Epithelial cell of proximal tubule (primary cell): ENCODE measurements around the gene XRCC6. TPM values are rescaled to one million over a fixed set of nuclear protein-coding genes. Genes with fewer than 3 reads are reported as not detected.
"Not testable (repeated sequence)": the region's sequence is repeated elsewhere in the genome, so short reads cannot be mapped to it uniquely, and the experiment has no call there.

Experiments
- DNase-seq: peaks from one replicate; pipeline ENCODE4 v3.0.0-alpha.2; 2011; ENCODE audit warnings: low read depth
- H3K4me3 ChIP-seq: 2 replicates; pipeline ENCODE4 v1.5.1; 2011; ENCODE audit warnings: low read depth, mild to moderate bottlenecking, low read length
- total RNA-seq: library from RNA; depleted of rRNA; stranded (reverse); fragments of >200 nt; gene quantifications from 2 replicates; pipeline ENCODE4 v1.2.3, GENCODE V29; 2015
- TF ChIP-seq, protein P1 (sequence below): conservative IDR thresholded peaks from 2 replicates; pipeline ENCODE4 v1.5.1; 2012; ENCODE audit warnings: low read depth, mild to moderate bottlenecking, low read length

XRCC6 gene
- total RNA-seq: 368 and 606 TPM in 2 replicates

DNA sequence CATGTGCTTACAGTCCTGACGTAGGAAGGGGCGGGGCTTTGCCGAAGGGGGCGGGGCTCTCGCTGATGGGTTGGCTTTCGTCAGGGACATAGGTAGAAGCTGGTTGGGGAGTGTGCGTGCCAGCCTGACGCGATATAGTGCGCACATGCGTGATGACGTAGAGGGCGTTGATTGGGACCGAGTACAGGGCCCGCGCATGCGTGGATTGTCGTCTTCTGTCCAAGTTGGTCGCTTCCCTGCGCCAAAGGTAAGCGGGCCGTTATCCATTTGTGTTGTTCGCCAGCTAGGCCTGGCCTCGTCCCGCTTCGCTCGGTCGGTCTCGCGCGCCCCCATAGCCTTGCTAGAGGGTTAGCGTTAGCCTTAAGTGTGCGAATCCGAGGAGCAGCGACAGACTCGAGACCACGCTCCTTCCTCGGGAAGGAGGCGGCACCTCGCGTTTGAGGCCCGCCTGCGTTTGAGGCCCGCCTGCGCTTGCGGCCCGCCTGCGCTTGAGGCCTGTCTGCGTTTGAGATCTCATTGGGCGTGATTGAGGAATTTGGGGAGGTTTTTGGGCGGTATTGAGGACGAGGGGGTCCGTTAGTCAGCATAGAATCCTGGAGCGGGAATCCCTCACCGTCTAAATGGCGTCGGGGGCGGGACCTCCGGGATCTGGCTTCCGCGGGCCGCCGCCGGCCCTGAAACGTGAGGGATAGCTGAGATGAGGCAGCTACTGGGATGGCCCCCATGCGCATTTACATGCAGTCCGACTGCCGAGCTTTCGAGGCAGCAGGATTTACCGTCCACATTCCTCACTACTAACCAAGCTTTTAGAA, at the start of gene XRCC6:
Gene XRCC6, plus strand, starts transcription at position 197 of the 812 bp plus-strand sequence. CDS start 710 bp downstream, outside the sequence.
- peak within 1 kb of the TSS; percentile 66 for H3K4me3 ChIP-seq
- TF ChIP-seq, protein P1, sequence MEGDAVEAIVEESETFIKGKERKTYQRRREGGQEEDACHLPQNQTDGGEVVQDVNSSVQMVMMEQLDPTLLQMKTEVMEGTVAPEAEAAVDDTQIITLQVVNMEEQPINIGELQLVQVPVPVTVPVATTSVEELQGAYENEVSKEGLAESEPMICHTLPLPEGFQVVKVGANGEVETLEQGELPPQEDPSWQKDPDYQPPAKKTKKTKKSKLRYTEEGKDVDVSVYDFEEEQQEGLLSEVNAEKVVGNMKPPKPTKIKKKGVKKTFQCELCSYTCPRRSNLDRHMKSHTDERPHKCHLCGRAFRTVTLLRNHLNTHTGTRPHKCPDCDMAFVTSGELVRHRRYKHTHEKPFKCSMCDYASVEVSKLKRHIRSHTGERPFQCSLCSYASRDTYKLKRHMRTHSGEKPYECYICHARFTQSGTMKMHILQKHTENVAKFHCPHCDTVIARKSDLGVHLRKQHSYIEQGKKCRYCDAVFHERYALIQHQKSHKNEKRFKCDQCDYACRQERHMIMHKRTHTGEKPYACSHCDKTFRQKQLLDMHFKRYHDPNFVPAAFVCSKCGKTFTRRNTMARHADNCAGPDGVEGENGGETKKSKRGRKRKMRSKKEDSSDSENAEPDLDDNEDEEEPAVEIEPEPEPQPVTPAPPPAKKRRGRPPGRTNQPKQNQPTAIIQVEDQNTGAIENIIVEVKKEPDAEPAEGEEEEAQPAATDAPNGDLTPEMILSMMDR: no peak

DNA sequence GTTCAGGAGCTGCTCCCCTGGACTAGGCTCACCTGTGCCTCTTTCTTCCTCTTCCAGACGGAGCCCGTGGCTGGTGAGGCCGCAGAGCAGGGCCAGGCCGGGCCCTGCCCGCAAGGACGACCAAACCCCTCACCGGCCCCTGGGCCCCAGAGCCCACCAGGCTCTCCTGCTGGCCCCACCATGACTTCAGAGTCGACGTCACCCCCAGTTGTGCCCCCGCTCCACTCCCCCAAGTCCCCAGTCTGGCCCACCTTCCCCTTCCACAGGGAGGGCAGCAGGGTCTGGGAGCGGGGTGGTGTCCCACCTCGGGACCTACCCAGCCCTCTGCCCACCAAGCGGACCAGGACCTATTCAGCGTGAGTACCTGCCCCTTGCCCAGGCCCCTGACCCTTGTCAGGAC, 49.3 kb upstream of the XRCC6 start:
- no peak overlapping the region for H3K4me3 ChIP-seq
- TF ChIP-seq, protein P1: no peak
- no peak for DNase-seq

More for the DNA sequence above, at the start of gene XRCC6:
- peak; percentile 91 for DNase-seq

DNA sequence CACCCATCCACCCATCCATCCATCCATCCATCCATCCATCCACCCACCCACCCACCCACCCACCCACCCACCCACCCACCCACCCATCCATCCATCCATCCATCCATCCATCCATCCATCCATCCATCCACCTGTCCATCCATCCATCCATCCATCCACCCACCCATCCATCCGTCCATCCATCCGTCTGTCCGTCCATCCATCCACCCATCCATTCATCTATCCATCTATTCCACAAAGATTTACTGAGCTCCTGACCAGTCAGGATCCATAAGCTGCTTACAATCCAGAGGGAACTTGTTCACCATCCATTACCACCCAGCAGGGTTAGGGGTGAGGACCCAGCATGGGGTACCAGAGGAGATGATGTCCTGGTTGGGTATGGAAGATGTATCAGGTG, 48.8 kb upstream of the XRCC6 start:
- not testable (repeated sequence) for DNase-seq, H3K4me3 ChIP-seq

DNA sequence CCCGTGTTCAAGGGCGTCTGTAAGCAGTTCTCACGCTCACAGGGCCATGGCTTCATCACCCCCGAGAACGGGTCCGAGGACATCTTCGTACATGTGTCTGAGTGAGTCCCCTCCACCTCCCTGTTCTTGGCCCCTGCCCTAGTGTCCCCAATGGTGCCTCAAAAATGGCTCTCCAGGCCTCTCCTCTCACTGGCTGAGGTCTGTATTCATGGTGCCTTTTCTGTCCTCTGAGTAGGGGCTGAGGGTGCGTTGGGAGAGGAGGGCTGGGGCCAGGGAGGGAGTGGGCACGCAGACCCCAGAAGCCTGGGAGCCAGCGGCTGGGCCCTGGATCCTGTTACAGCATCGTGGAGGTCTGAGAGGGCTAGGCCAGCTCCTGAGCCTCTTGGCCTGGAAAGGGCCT, 47.4 kb upstream of the XRCC6 start:
- DNase-seq: no peak
- H3K4me3 ChIP-seq: no peak overlapping the region
- TF ChIP-seq, protein P1: no peak

DNA sequence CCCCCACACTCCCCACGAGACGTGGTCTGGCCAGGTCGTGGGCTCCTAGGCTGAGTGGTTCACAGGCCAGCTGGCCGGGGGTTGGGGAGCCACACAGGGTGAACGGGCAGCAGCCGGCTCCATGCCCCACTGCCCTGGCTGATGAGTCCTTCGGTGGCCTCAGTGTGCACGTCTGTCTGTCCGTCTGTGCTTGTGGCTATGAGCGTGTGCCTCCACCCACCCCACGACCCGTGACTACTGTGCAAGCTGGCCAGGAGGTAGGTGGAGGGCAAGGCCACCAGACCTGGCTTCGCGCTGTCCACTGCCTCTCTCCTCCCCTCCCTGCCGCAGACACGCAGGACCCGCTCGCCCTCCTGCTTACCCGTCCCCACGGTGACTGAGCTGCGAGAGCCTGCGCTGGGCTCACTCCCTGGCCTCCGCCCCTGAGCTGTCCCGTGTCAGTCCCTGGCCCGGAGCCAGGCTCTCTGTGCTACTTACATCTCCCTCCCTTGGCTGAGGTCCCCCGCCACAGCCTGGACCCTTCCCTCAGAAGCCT, 46.2 kb upstream of the XRCC6 start:
- TF ChIP-seq, protein P1: no peak
- H3K4me3 ChIP-seq: no peak overlapping the region
- no peak for DNase-seq

DNA sequence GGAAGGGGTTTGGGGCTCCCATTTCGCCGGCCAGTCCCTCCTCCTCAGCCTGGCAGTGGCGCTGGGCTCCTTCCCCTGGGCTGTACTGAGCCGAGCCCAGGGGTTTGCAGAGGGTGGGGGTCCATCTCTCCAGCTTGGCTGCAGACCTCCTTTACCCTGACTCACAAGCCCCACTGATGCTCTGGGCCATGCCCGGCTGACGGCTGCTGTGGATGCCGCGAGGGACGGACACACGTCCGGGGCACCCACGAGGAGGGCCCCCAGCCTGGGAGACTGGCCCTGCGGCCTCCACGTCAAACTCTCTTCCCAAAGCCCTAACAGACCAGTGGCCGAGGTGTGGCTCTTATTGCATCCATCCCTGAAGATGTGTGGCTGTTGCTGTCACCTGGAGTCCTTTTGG, 45.6 kb upstream of the XRCC6 start:
- H3K4me3 ChIP-seq: no peak overlapping the region
- no peak for DNase-seq
- TF ChIP-seq, protein P1: no peak

DNA sequence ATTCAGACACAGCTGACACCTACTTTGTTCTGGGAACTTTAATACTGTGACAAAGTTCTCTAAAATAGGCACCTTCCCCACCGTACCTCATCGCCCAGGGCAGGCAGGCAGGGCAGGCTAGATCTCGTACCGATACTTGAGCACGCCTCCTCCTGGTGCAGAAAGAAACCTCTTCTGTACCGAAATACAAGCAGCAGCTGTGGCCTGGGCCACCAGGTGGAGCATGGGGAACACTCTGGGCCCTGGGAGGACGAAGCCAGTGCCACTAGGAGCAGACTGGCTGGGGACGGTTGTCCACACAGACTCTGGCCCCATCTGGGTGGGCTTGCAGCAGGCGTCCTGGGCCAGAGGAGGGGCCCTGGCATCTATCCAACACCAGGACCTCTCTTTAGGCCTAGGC, 44.2 kb upstream of the XRCC6 start:
- TF ChIP-seq, protein P1: peak; percentile 84
- no peak for DNase-seq
- no peak overlapping the region for H3K4me3 ChIP-seq
